ENCODE measurements around the gene CDC45.

CDC45 gene

DNA sequence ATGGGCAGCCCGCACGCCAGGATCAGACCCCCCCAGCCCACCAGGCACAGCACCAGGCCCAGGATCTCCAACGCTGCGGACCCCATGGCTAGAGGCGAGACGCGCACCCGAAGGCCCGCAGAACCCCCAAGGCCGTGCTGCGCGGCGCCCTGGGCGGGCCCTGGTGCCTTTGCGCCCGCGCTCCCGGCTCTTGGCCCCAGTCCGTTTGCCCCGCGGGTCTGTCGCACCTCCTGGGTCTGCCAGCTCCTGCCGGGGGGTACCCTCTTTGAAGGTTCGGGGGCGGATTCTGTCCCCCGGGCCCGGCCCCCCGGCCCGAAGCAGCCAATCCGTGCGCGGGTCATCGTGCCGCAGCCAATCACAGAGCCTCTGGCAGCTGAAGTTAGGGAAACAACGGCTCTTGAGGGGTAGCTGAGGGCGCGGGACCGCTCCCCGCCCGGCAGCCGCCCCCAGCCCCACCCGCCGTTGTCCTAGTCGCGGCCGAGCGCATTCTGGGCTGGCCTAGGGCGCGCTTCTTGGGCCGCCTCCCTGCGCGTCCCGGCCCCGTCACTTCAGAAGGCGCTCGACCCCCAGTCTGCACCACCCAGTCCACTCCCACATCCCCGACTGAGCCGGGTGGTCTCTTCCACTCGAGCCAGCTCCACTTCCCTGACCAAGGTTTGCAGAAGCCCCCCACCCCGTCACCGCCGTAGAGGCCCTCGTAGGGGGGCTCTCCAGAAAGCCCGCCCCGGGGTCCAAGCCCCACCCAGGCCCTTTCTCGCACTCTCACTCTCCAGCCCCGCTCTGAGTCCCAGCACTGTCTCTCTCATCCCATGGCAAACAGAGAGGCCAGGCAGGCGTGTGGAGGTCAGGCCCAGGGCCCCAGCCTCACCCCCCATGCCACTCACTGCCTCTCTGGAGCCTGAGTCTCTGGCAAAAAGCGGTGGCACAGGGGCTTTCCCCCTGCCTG, 44.7 kb downstream of the CDC45 start, which contains the start of gene CLDN5:
TSS of gene CLDN5 (minus strand) at position 241 of the 946 bp plus-strand sequence. CDS start at position 86, 155 bp downstream.
- no peak for TF ChIP-seq POLR2A (IDR thresholded peaks at IDR 0.05; ENCODE audit: extremely low read depth, insufficient read length)
- TF ChIP-seq MYC (IDR thresholded peaks at IDR 0.05; ENCODE audit: low read depth, low read length) = no peak
- TF ChIP-seq, protein P1, sequence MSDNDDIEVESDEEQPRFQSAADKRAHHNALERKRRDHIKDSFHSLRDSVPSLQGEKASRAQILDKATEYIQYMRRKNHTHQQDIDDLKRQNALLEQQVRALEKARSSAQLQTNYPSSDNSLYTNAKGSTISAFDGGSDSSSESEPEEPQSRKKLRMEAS (IDR thresholded peaks at IDR 0.05; ENCODE audit: low read depth, low read length) = no peak
- TF ChIP-seq, protein P2, sequence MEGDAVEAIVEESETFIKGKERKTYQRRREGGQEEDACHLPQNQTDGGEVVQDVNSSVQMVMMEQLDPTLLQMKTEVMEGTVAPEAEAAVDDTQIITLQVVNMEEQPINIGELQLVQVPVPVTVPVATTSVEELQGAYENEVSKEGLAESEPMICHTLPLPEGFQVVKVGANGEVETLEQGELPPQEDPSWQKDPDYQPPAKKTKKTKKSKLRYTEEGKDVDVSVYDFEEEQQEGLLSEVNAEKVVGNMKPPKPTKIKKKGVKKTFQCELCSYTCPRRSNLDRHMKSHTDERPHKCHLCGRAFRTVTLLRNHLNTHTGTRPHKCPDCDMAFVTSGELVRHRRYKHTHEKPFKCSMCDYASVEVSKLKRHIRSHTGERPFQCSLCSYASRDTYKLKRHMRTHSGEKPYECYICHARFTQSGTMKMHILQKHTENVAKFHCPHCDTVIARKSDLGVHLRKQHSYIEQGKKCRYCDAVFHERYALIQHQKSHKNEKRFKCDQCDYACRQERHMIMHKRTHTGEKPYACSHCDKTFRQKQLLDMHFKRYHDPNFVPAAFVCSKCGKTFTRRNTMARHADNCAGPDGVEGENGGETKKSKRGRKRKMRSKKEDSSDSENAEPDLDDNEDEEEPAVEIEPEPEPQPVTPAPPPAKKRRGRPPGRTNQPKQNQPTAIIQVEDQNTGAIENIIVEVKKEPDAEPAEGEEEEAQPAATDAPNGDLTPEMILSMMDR (IDR thresholded peaks at IDR 0.05; ENCODE audit: low read depth, low read length) = no peak
- DNase-seq (ENCODE audit: low read depth) = no peak
- no peak within 1 kb of the TSS for H3K4me3 ChIP-seq (ENCODE audit: low read depth, low read length)

DNA sequence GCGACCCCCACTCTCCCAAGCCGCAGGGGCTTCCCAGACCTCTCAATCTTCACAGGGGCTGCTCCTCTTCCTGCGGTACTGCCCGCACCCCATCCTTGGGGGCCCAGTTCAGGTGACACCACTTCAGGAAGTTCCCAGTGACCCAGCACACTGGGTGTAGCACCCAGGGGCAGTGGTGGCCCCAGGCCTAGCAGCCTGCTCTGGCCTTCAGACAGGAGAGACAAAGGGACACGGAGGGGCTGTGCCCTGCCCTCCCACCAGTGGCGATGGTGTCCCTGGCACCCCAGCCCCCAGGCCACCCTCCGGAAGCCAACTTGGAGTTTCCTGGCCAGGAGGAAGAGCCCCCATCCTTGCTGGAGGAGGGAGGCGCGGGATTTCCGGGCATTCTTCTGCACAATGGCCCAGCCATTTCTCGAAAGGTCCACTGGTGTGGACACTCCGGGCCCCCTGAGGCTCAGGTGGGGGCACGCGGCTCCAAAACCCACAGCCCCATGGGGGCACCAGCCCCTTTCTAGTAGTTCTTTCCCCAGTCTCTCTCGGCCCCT, 45.5 kb downstream of the CDC45 start:
- no peak overlapping the region for H3K4me3 ChIP-seq (ENCODE audit: low read depth, low read length)
- TF ChIP-seq, protein P2 (IDR thresholded peaks at IDR 0.05; ENCODE audit: low read depth, low read length) = no peak
- TF ChIP-seq, protein P1 (IDR thresholded peaks at IDR 0.05; ENCODE audit: low read depth, low read length) = no peak
- TF ChIP-seq MYC (IDR thresholded peaks at IDR 0.05; ENCODE audit: low read depth, low read length) = no peak
- no peak for DNase-seq (ENCODE audit: low read depth)

DNA sequence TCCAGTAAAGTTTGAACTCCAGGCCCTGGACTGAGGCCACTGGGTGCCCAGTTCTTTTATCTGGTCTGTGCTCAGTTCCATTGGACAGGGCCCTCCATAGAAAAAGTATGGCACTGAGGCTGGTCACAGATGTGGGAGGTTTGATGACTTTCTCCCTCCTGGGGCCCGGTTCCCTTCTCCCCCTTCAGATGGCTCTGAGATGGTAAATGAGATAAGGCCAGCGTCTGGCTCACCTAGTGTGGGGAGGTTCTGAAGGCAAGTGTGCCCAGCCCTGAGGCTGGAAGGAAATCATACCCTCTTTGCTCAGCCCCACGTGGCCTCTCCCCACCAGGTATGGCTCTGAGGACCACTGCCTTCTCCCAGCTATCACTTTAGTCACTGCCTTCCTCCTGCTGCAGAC, 45.9 kb downstream of the CDC45 start:
- H3K4me3 ChIP-seq (ENCODE audit: low read depth, low read length) = no peak overlapping the region
- no peak for TF ChIP-seq MYC (IDR thresholded peaks at IDR 0.05; ENCODE audit: low read depth, low read length)
- no peak for TF ChIP-seq POLR2A (IDR thresholded peaks at IDR 0.05; ENCODE audit: extremely low read depth, insufficient read length)
- TF ChIP-seq, protein P1 (IDR thresholded peaks at IDR 0.05; ENCODE audit: low read depth, low read length) = no peak
- TF ChIP-seq, protein P2 (IDR thresholded peaks at IDR 0.05; ENCODE audit: low read depth, low read length) = no peak

DNA sequence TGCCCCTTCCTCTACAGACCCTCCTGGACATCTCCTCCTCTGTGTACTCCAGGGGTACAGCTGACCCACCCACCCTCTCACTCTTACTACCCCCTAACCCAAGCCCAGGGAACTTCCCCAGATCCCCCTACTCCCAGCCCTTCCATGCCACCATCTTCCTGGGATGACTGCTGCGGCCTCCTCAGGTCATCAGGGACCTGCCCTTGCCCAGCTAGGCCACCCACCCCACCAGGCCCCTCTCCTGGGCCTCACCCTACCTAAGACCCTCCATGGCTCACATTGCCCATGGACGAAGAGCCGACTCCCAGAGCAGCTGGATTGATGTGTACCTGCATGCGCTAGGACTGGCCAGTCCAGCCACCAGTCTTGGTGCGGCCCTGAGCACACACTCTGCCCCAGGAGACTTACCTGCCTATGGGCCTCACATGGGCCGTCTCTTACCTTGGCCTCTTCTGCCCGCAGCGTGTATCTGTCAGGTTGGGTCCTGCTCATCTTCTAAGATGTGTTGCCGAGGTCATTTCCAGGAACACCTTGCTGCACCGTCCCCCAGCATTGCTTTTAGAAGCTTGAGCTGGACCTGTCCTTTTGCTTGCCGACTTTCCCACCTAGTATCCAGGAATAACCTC, 46.5 kb downstream of the CDC45 start:
- TF ChIP-seq, protein P2 (IDR thresholded peaks at IDR 0.05; ENCODE audit: low read depth, low read length) = no peak
- no peak for TF ChIP-seq MYC (IDR thresholded peaks at IDR 0.05; ENCODE audit: low read depth, low read length)
- TF ChIP-seq, protein P1 (IDR thresholded peaks at IDR 0.05; ENCODE audit: low read depth, low read length) = no peak
- no peak for TF ChIP-seq POLR2A (IDR thresholded peaks at IDR 0.05; ENCODE audit: extremely low read depth, insufficient read length)
- H3K4me3 ChIP-seq (ENCODE audit: low read depth, low read length) = no peak overlapping the region
- DNase-seq (ENCODE audit: low read depth) = no peak

More for the DNA sequence above, 45.9 kb downstream of the CDC45 start:
- DNase-seq (ENCODE audit: low read depth) = no peak

DNA sequence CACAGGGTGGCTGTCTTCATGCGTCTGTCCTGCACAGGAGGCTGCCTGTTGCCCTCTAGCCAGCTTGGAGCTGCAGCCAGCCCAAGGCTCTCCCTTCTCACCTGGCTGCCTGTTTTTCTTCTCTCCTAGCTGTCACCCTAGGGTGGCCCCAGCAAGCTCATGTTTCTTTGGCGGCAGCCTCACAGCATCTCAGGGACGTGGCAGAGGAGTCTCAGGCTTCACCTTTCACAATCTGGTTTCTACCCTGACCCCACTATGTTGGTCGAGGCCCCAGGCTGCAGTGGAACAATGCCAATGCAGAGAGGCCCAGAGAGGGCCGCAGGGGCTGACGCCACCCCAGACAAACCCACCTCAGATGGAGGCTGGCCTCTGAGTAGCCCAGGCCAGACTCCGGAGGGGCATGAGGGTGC, 47.0 kb downstream of the CDC45 start:
- no peak for TF ChIP-seq MYC (IDR thresholded peaks at IDR 0.05; ENCODE audit: low read depth, low read length)
- TF ChIP-seq, protein P2 (IDR thresholded peaks at IDR 0.05; ENCODE audit: low read depth, low read length) = no peak
- no peak for TF ChIP-seq POLR2A (IDR thresholded peaks at IDR 0.05; ENCODE audit: extremely low read depth, insufficient read length)
- TF ChIP-seq, protein P1 (IDR thresholded peaks at IDR 0.05; ENCODE audit: low read depth, low read length) = no peak
- no peak for DNase-seq (ENCODE audit: low read depth)
- H3K4me3 ChIP-seq (ENCODE audit: low read depth, low read length) = no peak overlapping the region

Data from NB4 (cell line).